D721Med (cell line): Measurements from ENCODE around the gene AFMID.

Experiments
- DNase-seq: peaks from one replicate; pipeline ENCODE4 v3.0.0; 2011; ENCODE audit warnings: low spot score; ENCODE audit not compliant: insufficient read length
- FAIRE-seq: peaks from 2 replicates; lab custom pipeline; 2011; peaks lifted over from hg19 to GRCh38; lab: Jason Lieb, UNC
- CTCF ChIP-seq: IDR thresholded peaks from 2 replicates; pipeline ENCODE4 v1.5.1; 2012; ENCODE audit warnings: mild to moderate bottlenecking, control low read depth; ENCODE audit not compliant: insufficient read depth; ENCODE audit errors: missing control alignments

AFMID gene

GRCh38 chr17:78238823-78239488, 51.8 kb downstream of the AFMID start:
- TF ChIP-seq CTCF: no peak
- DNase-seq (no peak), FAIRE-seq (no peak)

- TF ChIP-seq CTCF: no peak
- FAIRE-seq (no peak), DNase-seq (no peak)
These were observed 52.3 kb downstream of the AFMID start for GRCh38 chr17:78239489-78239931.

GRCh38 chr17:78240012-78240655, 53.0 kb downstream of the AFMID start:
- DNase-seq (no peak), FAIRE-seq (no peak)
- no peak for TF ChIP-seq CTCF

- FAIRE-seq (no peak), DNase-seq (no peak)
- TF ChIP-seq CTCF: no peak
These were observed 53.7 kb downstream of the AFMID start for GRCh38 chr17:78240839-78241238.

- FAIRE-seq: no peak
- no peak for DNase-seq
- no peak for TF ChIP-seq CTCF
These were observed 54.3 kb downstream of the AFMID start for GRCh38 chr17:78241277-78242023.

GRCh38 chr17:78242024-78242742, 55.0 kb downstream of the AFMID start:
- TF ChIP-seq CTCF: no peak
- DNase-seq (no peak), FAIRE-seq (no peak)
